Stimulated activated naive CD8-positive, alpha-beta T cell treated with anti-CD3 and anti-CD28 coated beads, Interleukin-15, Interleukin-2, amounts not matched to agents 100 U/mL and 50 U/mL, for 24 hours (primary cell): ENCODE measurements around the gene SLCO1B3.
"Not testable (repeated sequence)": the region's sequence is repeated elsewhere in the genome, so short reads cannot be mapped to it uniquely, and the experiment has no call there.

Source experiments
- ATAC-seq: fragments of 150-1000 bp; cut with Tn5 transposase; one replicate; pipeline ENCODE4 v1.10.0; 2021
- DNase-seq: peaks from one replicate; pipeline ENCODE4 v3.0.0; 2021

Gene SLCO1B3

GRCh38 chr12:20810487-20810886 is at the start of gene SLCO1B3:
Gene SLCO1B3, plus strand, starts transcription at chr12:20810705. Its CDS starts 5,034 bp downstream, at chr12:20815739.
- ATAC-seq (no peak), DNase-seq (no peak)

- DNase-seq (no peak), ATAC-seq (no peak)
Observed at GRCh38 chr12:20777420-20777819, 33.1 kb upstream of the SLCO1B3 start.

- no peak for ATAC-seq
- no peak for DNase-seq
Observed at GRCh38 chr12:20778969-20779368, 31.5 kb upstream of the SLCO1B3 start.

GRCh38 chr12:20779971-20780370 is 30.5 kb upstream of the SLCO1B3 start:
- not testable (repeated sequence) for DNase-seq, ATAC-seq

GRCh38 chr12:20783796-20784357 is 26.6 kb upstream of the SLCO1B3 start:
- DNase-seq, ATAC-seq: not testable (repeated sequence)

- DNase-seq (no peak), ATAC-seq (no peak)
Observed at GRCh38 chr12:20792971-20793370, 17.5 kb upstream of the SLCO1B3 start.

GRCh38 chr12:20798554-20798953 is 12.0 kb upstream of the SLCO1B3 start:
- no peak for DNase-seq
- no peak for ATAC-seq

GRCh38 chr12:20800160-20800559 is 10.3 kb upstream of the SLCO1B3 start:
- DNase-seq (no peak), ATAC-seq (no peak)

- DNase-seq (no peak), ATAC-seq (no peak)
Observed at GRCh38 chr12:20801035-20801434, 9.5 kb upstream of the SLCO1B3 start.

GRCh38 chr12:20805921-20806320 is 4.6 kb upstream of the SLCO1B3 start:
- ATAC-seq (no peak), DNase-seq (no peak)

- no peak for DNase-seq
Observed at GRCh38 chr12:20807192-20808080, 3.1 kb upstream of the SLCO1B3 start.

GRCh38 chr12:20808521-20808920 is 2.0 kb upstream of the SLCO1B3 start:
- ATAC-seq (no peak), DNase-seq (no peak)

More at GRCh38 chr12:20807192-20808080, 3.1 kb upstream of the SLCO1B3 start:
- no peak for ATAC-seq

- ATAC-seq: no peak
- DNase-seq: no peak
Observed at GRCh38 chr12:20815574-20815973, 5.1 kb downstream of the SLCO1B3 start.

GRCh38 chr12:20822415-20822814 is 11.9 kb downstream of the SLCO1B3 start:
- DNase-seq (no peak), ATAC-seq (no peak)

- DNase-seq (no peak), ATAC-seq (no peak)
Observed at GRCh38 chr12:20822925-20823324, 12.4 kb downstream of the SLCO1B3 start.

- ATAC-seq (no peak), DNase-seq (no peak)
Observed at GRCh38 chr12:20829919-20830318, 19.4 kb downstream of the SLCO1B3 start.

GRCh38 chr12:20830456-20830855 is 20.0 kb downstream of the SLCO1B3 start:
- DNase-seq: no peak
- ATAC-seq: no peak

GRCh38 chr12:20832911-20833310 is 22.4 kb downstream of the SLCO1B3 start:
- DNase-seq (no peak), ATAC-seq (no peak)

GRCh38 chr12:20852649-20853048 is 42.1 kb downstream of the SLCO1B3 start:
- ATAC-seq: no peak
- DNase-seq: no peak

- no peak for ATAC-seq
- no peak for DNase-seq
Observed at GRCh38 chr12:20863056-20863455, 52.6 kb downstream of the SLCO1B3 start.

- DNase-seq: no peak
Observed at GRCh38 chr12:20865873-20866272, 55.4 kb downstream of the SLCO1B3 start.

GRCh38 chr12:20868277-20868676 is 57.8 kb downstream of the SLCO1B3 start:
- DNase-seq (no peak), ATAC-seq (no peak)

More at GRCh38 chr12:20865873-20866272, 55.4 kb downstream of the SLCO1B3 start:
- no peak for ATAC-seq

GRCh38 chr12:20883288-20883687 is 72.8 kb downstream of the SLCO1B3 start:
- DNase-seq: no peak
- no peak for ATAC-seq

GRCh38 chr12:20885116-20885515 is 74.6 kb downstream of the SLCO1B3 start:
- no peak for ATAC-seq
- no peak for DNase-seq
